Osteocyte (in vitro differentiated cells): ENCODE results near the gene CCL18. TPM values are rescaled to one million over a fixed set of nuclear protein-coding genes. Genes with fewer than 3 reads are reported as not detected.

Source experiments
- DNase-seq: peaks from one replicate; pipeline ENCODE4 v3.0.0; 2021; ENCODE audit warnings: mixed read lengths; ENCODE audit not compliant: unreplicated experiment; ENCODE audit errors: extremely low spot score
- H3K27ac Mint-ChIP-seq: one replicate; pipeline ENCODE4 v1.8.0; 2021; ENCODE audit warnings: mild to moderate bottlenecking, mixed read lengths; ENCODE audit not compliant: unreplicated experiment
- H3K27me3 Mint-ChIP-seq: one replicate; pipeline ENCODE4 v1.8.0; 2021; ENCODE audit warnings: mixed read lengths; ENCODE audit not compliant: unreplicated experiment
- H3K36me3 Mint-ChIP-seq: one replicate; pipeline ENCODE4 v1.8.0; 2021; ENCODE audit warnings: mixed read lengths; ENCODE audit not compliant: unreplicated experiment
- H3K4me1 Mint-ChIP-seq: one replicate; pipeline ENCODE4 v1.8.0; 2021; ENCODE audit warnings: mixed read lengths; ENCODE audit not compliant: unreplicated experiment
- H3K4me3 Mint-ChIP-seq: one replicate; pipeline ENCODE4 v1.8.0; 2021; ENCODE audit warnings: mild to moderate bottlenecking, moderate library complexity, mixed read lengths; ENCODE audit not compliant: unreplicated experiment
- H3K9me3 Mint-ChIP-seq: one replicate; pipeline ENCODE4 v1.8.0; 2021; ENCODE audit warnings: mixed read lengths; ENCODE audit not compliant: unreplicated experiment
- CTCF ChIP-seq: fragments of 200-600 bp; sonication (generic); IDR thresholded peaks from 2 replicates; pipeline ENCODE4 v1.5.0; 2021; ENCODE audit warnings: antibody characterized with exemption, mild to moderate bottlenecking, moderate library complexity
- total RNA-seq: library from RNA; stranded (reverse); gene quantifications from 2 replicates; pipeline ENCODE4 v1.2.1, GENCODE V29; 2021

The CCL18 gene
- total RNA-seq, 1 donor from 2014 or later = not detected

- Mint-ChIP-seq H3K36me3 (no peaks in the 10 kb centered on the region), H3K4me3 (no peak overlapping the region), H3K4me1 (no peaks in the 10 kb centered on the region), H3K9me3 (no peaks in the 10 kb centered on the region), H3K27ac (no peak overlapping the region), H3K27me3 (peaks cover 2% of the 10 kb centered on the region)
- TF ChIP-seq CTCF = no peak
- no peak for DNase-seq
Observed at GRCh38 chr17:36057911-36058310, 6.2 kb upstream of the CCL18 start.

- no peak overlapping the region for H3K4me3 Mint-ChIP-seq
- DNase-seq = no peak
- no peak overlapping the region for H3K27ac Mint-ChIP-seq
- H3K27me3 Mint-ChIP-seq = peaks cover 2% of the 10 kb centered on the region
- H3K9me3 Mint-ChIP-seq = no peaks in the 10 kb centered on the region
- H3K4me1 Mint-ChIP-seq = no peaks in the 10 kb centered on the region
- TF ChIP-seq CTCF = no peak
- H3K36me3 Mint-ChIP-seq = no peaks in the 10 kb centered on the region
Observed at GRCh38 chr17:36059406-36059805, 4.7 kb upstream of the CCL18 start.

- Mint-ChIP-seq H3K4me3 (no peak overlapping the region), H3K27me3 (peaks cover 3% of the 10 kb centered on the region), H3K36me3 (no peaks in the 10 kb centered on the region), H3K27ac (no peak overlapping the region), H3K4me1 (no peaks in the 10 kb centered on the region), H3K9me3 (no peaks in the 10 kb centered on the region)
- no peak for DNase-seq
- TF ChIP-seq CTCF = no peak
Observed at GRCh38 chr17:36060816-36061215, 3.3 kb upstream of the CCL18 start.

GRCh38 chr17:36066365-36066985 lies 2.4 kb downstream of the CCL18 start:
- DNase-seq = no peak
- Mint-ChIP-seq H3K4me3 (no peak overlapping the region), H3K4me1 (no peaks in the 10 kb centered on the region), H3K9me3 (no peaks in the 10 kb centered on the region), H3K36me3 (no peaks in the 10 kb centered on the region), H3K27me3 (peaks cover 8% of the 10 kb centered on the region), H3K27ac (no peak overlapping the region)
- no peak for TF ChIP-seq CTCF

GRCh38 chr17:36068524-36068923 lies 4.5 kb downstream of the CCL18 start:
- no peak for DNase-seq
- Mint-ChIP-seq H3K27ac (no peak overlapping the region), H3K27me3 (peaks cover 17% of the 10 kb centered on the region), H3K36me3 (no peaks in the 10 kb centered on the region), H3K4me3 (no peak overlapping the region), H3K4me1 (no peaks in the 10 kb centered on the region), H3K9me3 (no peaks in the 10 kb centered on the region)
- no peak for TF ChIP-seq CTCF
